Kasumi-1 (cell line): ENCODE results near the gene SLMAP.
A peak's percentile ranks its signal among the peaks of the same experiment; 100 is the strongest.

Experiments
- DNase-seq, 2 experiments: peaks; one replicate each; lab custom pipeline; 2025; lab: John Stamatoyannopoulos, UW

Gene SLMAP

DNA sequence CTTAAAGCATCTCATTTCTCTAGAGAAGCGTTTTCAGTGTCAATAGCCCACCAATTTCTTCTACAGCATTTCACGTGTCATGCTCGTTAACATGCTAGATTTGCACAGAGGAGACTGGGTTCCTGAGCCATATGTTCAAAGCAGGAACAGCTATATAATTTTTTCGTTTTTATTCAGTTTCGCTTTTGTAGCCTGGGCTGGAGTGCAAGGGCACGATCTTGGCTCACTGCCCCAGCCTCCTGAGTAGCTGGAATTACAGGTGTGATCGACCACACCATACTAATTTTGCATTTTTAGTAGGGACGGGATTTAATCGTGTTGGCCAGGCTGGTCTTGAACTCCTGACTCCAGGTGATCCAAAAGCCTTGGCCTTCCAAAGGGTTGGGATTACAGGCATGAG is 6.6 kb upstream of the SLMAP start:
- no peak for DNase-seq

GRCh38 chr3:57752307-57752706 is 3.8 kb upstream of the SLMAP start:
- no peak for DNase-seq

GRCh38 chr3:57753016-57753415 is 3.1 kb upstream of the SLMAP start:
- DNase-seq, result no peak

DNA sequence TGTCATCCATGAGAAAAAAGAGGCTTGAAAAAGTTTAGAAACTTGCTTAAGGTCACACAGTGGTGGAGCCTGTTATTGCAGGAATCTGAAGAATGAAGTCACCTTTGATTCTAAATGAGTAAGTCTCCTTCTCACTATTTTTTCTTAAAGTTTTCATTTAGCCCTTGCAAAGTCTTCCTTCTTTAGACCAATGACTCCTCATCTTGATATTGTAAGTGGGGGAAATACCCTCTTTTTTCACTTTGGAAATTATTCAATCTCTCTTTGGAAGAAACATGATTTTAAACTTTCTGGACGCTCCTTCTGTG is 787 bp upstream of the SLMAP start:
- peak; percentile 76 to 87 for DNase-seq

GRCh38 chr3:57756528-57757401 is 656 bp downstream of the SLMAP start:
- peak; percentile 39 to 64 for DNase-seq

DNA sequence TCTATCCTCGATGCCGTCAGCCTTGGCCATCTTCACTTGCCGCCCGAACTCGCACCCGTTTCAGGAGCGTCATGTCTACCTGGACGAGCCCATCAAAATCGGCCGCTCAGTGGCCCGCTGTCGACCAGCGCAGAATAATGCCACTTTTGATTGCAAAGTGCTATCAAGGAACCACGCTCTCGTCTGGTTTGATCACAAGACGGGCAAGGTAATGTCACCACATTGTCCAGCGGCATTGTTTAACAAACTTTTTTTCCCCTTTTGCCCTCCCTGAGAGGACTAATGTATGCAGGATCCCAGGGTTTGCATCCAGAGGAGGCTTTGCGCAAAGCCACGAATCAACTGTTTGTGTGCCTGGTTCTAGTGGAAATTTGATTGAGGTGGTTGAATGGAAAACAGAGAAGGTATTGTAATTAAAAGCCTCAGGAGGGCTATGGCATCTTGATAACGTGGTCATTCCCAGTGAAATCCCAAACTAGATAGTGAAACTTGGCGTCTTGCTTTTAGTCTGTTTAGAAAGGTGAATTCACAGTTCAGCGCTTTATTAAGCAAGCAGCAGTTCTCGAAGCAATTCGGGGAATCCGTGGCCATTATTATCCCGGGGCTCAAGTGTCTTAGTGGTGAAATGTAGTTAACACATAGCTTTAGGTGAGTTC is 1.7 kb downstream of the SLMAP start:
- DNase-seq, result peak in 1 of 2 experiments; percentile 20

DNA sequence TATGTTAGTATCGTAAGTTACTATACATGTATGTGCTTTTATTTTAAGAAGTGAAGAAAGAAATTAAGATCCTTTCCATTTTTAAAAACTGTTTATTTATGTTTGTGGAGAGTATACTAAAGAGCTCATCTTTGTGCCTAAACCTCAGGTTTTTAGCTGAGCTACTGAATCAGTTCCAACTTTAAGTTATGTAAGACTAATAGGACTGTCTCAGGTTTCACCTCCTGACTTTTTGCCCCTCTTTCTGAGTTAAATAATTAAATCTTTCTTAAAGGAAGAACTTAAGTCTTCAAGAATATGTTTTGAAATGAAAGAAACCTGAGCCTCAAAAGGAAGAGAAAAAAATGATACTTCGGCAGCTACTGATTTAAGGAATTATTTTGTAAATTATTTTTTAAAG is 2.6 kb downstream of the SLMAP start:
- DNase-seq, result no peak

DNA sequence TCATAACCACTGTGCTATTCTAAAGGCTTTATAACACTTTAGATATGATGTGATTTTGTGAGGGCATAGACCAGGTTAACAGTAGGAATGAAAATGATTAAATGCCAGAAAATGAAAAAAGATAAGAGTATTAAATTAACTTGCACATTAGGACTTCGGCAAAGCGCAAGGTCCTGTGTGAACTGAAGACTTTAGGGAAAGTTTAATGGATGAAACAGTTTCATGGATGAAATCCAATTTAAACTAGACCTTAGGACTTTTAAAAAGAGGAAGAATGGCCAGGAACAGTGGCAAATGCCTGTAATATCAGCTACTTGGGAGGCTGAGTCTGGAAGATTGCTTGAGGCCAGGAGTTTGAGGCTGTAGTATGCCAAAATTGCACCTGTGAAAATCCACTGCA is 8.7 kb downstream of the SLMAP start:
- DNase-seq, result no peak

DNA sequence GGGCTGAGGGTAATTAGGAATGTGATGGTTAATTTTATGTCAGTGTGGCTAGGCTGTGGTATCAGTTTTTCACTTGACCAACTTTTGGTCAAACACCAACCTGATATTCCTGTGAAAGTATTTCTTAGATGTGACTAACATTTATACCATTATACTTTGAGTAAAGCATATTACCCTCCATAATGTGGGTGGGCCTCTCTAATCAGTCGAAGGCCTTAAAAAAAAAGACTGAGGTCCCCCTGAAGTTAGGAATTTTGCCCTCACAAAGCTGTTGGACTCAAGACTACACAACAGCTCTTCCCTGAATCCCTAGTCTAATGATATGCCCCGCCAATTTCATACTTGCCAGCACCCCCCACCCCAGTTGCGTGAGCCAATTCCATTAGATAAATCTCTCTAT is 12.5 kb downstream of the SLMAP start:
- DNase-seq, result no peak

DNA sequence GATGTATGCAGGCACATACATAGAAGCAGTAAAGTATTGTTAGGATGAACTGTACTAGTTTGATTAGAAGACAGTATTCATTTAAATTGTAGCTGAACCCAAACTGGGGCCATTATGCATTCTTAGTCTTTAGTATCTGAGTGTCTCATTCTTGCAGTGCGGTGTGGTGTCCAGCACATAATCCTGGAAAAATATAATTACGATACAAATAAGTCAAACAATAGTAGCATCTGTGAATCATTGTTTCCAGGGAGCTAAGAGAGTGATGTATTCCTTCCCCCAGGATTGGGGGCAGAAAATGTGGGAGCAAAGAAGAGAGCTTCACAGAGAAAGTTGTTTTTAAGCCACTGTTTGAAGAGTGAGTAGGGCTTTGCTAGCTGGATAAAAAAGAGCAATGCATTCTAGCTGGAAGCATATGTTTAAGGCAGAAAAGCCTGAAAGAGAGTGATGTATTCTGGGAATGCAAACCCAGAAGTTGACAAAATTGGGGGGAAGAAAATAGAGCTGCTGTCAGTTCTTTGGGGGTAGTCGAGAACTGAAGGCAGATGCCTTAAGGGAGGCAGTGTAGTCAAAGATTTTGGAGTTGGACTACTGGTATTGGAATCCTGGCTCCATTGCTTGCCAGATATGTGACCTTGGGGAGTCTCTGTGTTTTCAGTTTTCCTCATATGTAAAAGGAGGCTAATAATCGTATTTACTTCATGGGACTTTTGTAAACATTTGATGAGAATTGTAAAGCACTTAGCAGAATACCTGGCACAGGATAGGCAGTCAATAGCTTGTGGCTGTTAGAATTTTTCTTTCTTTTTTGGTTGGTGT is 14.1 kb downstream of the SLMAP start:
- no peak for DNase-seq

DNA sequence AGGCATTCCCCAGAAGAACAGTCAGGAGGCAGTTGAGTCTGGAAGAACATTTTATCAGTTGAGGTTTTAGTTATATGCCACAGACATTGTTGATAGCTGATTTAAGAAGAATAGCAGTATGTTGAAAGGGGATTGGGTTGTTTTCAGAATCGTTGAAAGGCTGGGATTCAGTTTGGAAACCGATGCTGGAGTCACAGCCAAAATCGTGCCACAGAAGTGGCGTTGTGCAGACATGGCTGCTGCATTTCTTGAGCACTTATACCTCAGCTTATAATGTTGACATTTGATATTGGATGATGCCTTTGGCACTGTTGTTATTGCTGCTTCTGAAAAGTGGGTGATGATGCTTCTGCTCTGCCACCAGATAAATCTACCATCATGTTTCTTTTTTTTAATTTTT is 16.1 kb downstream of the SLMAP start:
- no peak for DNase-seq

DNA sequence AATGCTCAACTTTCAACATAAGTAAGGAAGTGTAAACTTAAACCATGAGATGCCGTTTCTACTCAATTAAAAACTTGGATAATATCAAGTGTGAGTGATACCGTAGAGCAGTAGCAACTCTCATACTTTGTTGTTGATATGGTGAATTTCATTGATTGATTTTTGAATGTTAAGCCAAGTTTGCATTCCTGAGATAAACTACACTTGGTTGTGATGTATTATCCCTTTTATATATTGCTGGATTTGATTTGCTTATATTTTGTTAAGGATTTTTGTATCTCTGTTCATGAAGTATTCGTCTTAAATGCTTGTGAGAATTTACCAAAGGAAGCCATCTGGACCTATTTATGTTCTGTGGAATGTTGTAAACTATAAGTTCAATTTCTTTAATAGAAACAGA is 21.7 kb downstream of the SLMAP start:
- no peak for DNase-seq

DNA sequence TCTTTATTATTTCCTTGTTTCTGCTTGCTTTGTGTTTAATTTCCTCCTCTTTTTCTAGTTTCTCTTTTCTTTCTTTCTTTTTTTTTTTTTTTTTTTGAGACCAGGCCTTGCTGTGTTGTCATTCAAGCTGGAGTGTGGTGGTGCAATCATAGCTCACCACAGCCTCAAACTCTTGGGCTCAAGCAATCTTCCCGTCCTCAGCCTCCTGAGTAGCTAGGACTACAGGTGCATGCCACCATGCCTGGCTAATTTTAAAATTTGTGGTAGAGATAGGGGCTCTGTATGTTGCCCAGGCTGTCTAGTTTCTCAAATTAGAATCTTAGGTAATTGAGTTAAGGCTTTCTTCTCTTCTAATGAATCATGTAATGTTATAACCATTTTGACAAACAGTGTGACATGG is 22.4 kb downstream of the SLMAP start:
- peak in 1 of 2 experiments; percentile 12 for DNase-seq

DNA sequence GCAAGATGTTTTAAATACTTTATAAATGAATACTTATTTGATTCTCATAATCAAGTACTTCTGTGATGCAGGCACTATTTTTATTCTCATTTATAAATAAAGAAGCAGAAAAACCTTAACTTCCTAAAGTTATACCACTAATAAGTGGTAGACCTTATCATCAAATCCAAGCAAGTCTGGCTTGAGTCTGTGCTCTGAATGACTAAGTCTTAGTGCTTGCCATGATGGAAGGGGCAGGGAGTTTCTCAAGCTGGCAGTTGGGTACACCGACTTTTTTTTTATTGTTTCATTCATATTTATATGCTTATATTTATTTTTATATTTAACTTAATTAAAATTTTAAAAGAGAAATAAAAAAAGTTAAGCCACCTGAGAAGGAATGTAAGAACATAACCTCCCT is 23.6 kb downstream of the SLMAP start:
- DNase-seq, result no peak

GRCh38 chr3:57783186-57784088 is 27.3 kb downstream of the SLMAP start:
- DNase-seq, result no peak

- DNase-seq, result no peak
Observed at GRCh38 chr3:57784089-57784735, 28.1 kb downstream of the SLMAP start.

GRCh38 chr3:57785446-57785845 is 29.3 kb downstream of the SLMAP start:
- peak in 1 of 2 experiments; percentile 25 for DNase-seq

GRCh38 chr3:57787867-57788623 is 31.9 kb downstream of the SLMAP start:
- no peak for DNase-seq

- no peak for DNase-seq
Observed at GRCh38 chr3:57788624-57789018, 32.5 kb downstream of the SLMAP start.

GRCh38 chr3:57791245-57791644 is 35.1 kb downstream of the SLMAP start:
- DNase-seq, result peak; percentile 65 to 72

DNA sequence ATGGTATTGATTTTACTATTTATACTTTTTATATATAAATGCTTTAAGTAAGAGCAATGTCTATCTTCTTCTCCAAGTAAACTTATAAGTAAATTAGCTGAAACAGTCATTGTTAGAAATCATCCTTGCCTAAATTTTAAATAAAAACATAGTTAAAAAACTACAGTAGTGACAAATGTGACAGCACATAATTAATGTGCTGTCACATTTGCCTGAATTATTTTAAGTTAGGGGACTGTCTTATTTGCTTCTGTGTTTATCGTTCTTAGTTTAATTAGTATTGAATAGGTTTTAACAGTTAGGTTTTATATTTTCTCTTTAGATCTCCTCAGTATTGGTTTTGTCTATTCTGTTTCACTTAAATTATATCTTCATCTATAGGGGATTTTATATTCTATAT is 36.1 kb downstream of the SLMAP start:
- DNase-seq, result no peak
